A549 (cell line): ENCODE results near the gene OR1E2. TPM values are rescaled to one million over a fixed set of nuclear protein-coding genes. Genes with fewer than 3 reads are reported as not detected.

Experiments used
- ATAC-seq, 2 experiments: fragments of 200-7000 bp in 1 of 2; fragments of >200 bp in 1 of 2; cut with Nextera tagmentation in 1 of 2; cut with Tn5 transposase in 1 of 2; 3 replicates each; pipeline versions ENCODE4 v1.8.0 to v1.9.1; 2018 to 2020; ENCODE audit warnings: mild to moderate bottlenecking in 1 of 2, moderate library complexity in 1 of 2
- CTCF ChIA-PET: fragments of 300-600 bp; sonication (Branson Sonifier 250); formaldehyde crosslinking; extraction: SDS; loops from one replicate; lab custom pipeline; 2021; ENCODE audit warnings: antibody characterized with exemption, inconsistent platforms; lab: Yijun Ruan, JAX
- POLR2A ChIA-PET: fragments of 350-600 bp; formaldehyde crosslinking; extraction: SDS; loops from one replicate; lab custom pipeline; 2021; ENCODE audit warnings: antibody characterized with exemption, inconsistent platforms; lab: Yijun Ruan, JAX
- DNase-seq, 2 experiments: peaks; one replicate each; pipeline versions ENCODE4 v3.0.0 to v3.0.0-alpha.2; 2011 to 2016; ENCODE audit warnings: low read depth in 1 of 2, low spot score in 1 of 2
- FAIRE-seq: peaks from 2 replicates; lab custom pipeline; 2011; peaks lifted over from hg19 to GRCh38; lab: Jason Lieb, UNC
- H3K27ac ChIP-seq, 2 experiments: fragments of >200 bp; sonication (Bioruptor Twin); formaldehyde crosslinking; 3 replicates each; pipeline ENCODE4 v1.5.1; 2016 to 2017
- H3K4me1 ChIP-seq: fragments of >200 bp; sonication (Bioruptor Twin); formaldehyde crosslinking; 3 replicates; pipeline ENCODE4 v1.6.1; 2016
- H3K4me2 ChIP-seq: fragments of >200 bp; sonication (Bioruptor Twin); formaldehyde crosslinking; 3 replicates; pipeline ENCODE4 v1.6.1; 2016
- H3K4me3 ChIP-seq: fragments of >200 bp; sonication (Bioruptor Twin); formaldehyde crosslinking; 3 replicates; pipeline ENCODE4 v1.5.1; 2016
- H3K9me3 ChIP-seq: fragments of >200 bp; sonication (Bioruptor Twin); formaldehyde crosslinking; 3 replicates; pipeline ENCODE4 v1.6.1; 2016
- CHD2 ChIP-seq: fragments of 150-350 bp; IDR thresholded peaks from 2 replicates; pipeline ENCODE4 v1.6.1; 2014; ENCODE audit warnings: low read length; ENCODE audit not compliant: partially characterized antibody
- CHD4 ChIP-seq: fragments of 200-600 bp; sonication (generic); IDR thresholded peaks from 2 replicates; pipeline ENCODE4 v1.6.1; 2016; ENCODE audit warnings: antibody characterized with exemption, mild to moderate bottlenecking, borderline replicate concordance
- ESRRA ChIP-seq: fragments of 150-350 bp; IDR thresholded peaks from 2 replicates; pipeline ENCODE4 v1.6.1; 2014; ENCODE audit warnings: mild to moderate bottlenecking, low read length, borderline replicate concordance
- GATA3 ChIP-seq: IDR thresholded peaks from 2 replicates; pipeline ENCODE4 v1.6.1; 2012; ENCODE audit warnings: borderline replicate concordance
- HEYL ChIP-seq: fragments of 250-450 bp; sonication (Bioruptor Pico); IDR thresholded peaks from 2 replicates; pipeline ENCODE4 v1.8.0; 2021; ENCODE audit warnings: mild to moderate bottlenecking, moderate library complexity
- JUN ChIP-seq, 2 experiments: fragments of >200 bp; sonication (Bioruptor Twin); formaldehyde crosslinking; IDR thresholded peaks; 2 replicates in 1 of 2; 3 replicates in 1 of 2; pipeline ENCODE4 v1.6.1; 2016 to 2017
- JUNB ChIP-seq: fragments of >200 bp; sonication (Bioruptor Twin); formaldehyde crosslinking; IDR thresholded peaks from 2 replicates; pipeline ENCODE4 v1.6.1; 2016
- NR3C1 ChIP-seq: fragments of >200 bp; sonication (Bioruptor Twin); formaldehyde crosslinking; IDR thresholded peaks from 3 replicates; pipeline ENCODE4 v1.6.1; 2017
- PHF8 ChIP-seq: fragments of 200-600 bp; sonication (generic); IDR thresholded peaks from 2 replicates; pipeline ENCODE4 v1.6.1; 2016; ENCODE audit warnings: low read depth, mild to moderate bottlenecking, antibody characterized with exemption, moderate library complexity, borderline replicate concordance
- RAD21 ChIP-seq, 2 experiments: fragments of >200 bp in 1 of 2; sonication (Bioruptor Twin) in 1 of 2; formaldehyde crosslinking in 1 of 2; IDR thresholded peaks in 1 of 2; conservative IDR thresholded peaks in 1 of 2; 2 replicates in 1 of 2; 3 replicates in 1 of 2; pipeline ENCODE4 v1.6.1; 2012 to 2018; ENCODE audit warnings: inconsistent platforms in 1 of 2
- SMC3 ChIP-seq: fragments of >200 bp; sonication (Bioruptor Twin); formaldehyde crosslinking; IDR thresholded peaks from 3 replicates; pipeline ENCODE4 v1.6.1; 2018; ENCODE audit warnings: inconsistent platforms
- TFCP2L1 ChIP-seq: fragments of 250-450 bp; sonication (Bioruptor Pico); IDR thresholded peaks from 2 replicates; pipeline ENCODE4 v1.5.0; 2021; ENCODE audit warnings: mild to moderate bottlenecking
- ZC3H11A ChIP-seq: fragments of 450-650 bp; IDR thresholded peaks from 2 replicates; pipeline ENCODE4 v1.6.1; 2014; ENCODE audit warnings: antibody characterized with exemption, mild to moderate bottlenecking
- WGBS: methylation state at CpG from one replicate; pipeline ENCODE4 v1.1.6; 2017; ENCODE audit errors: missing lambda C conversion rate; 5-methylcytosine and 5-hydroxymethylcytosine counted together
- polyA plus RNA-seq, 4 experiments: library from polyadenylated mRNA; depleted of rRNA in 3 of 4; stranded (reverse); fragments of >200 nt; fragmentation: RNase III in 1 of 4; extraction: RNeasy Plus Mini Kit Qiagen cat#74134 plus additional on column Dnase treatment in 1 of 4; gene quantifications; 2 replicates in 3 of 4; 3 replicates in 1 of 4; pipeline ENCODE4 v1.2.3, GENCODE V29; 2011 to 2017
- TF ChIP-seq, protein P1 (sequence below): fragments of 250-450 bp; sonication (Bioruptor Pico); IDR thresholded peaks from 2 replicates; pipeline ENCODE4 v1.5.0; 2021; ENCODE audit warnings: mild to moderate bottlenecking, moderate library complexity, borderline replicate concordance
- TF ChIP-seq, protein P2 (sequence below): fragments of 250-450 bp; sonication (Bioruptor Pico); IDR thresholded peaks from 2 replicates; pipeline ENCODE4 v1.5.0; 2020; ENCODE audit warnings: low read depth, mild to moderate bottlenecking, moderate library complexity
- TF ChIP-seq, protein P3 (sequence below): IDR thresholded peaks from 2 replicates; pipeline ENCODE4 v1.6.1; 2012
- TF ChIP-seq, protein P4 (sequence below): fragments of 200-600 bp; sonication (generic); IDR thresholded peaks from 2 replicates; pipeline ENCODE4 v1.6.1; 2016; ENCODE audit warnings: antibody characterized with exemption, mild to moderate bottlenecking, moderate library complexity
- TF ChIP-seq, protein P5 (sequence below): fragments of >200 bp; sonication (Bioruptor Twin); formaldehyde crosslinking; IDR thresholded peaks from 3 replicates; pipeline ENCODE4 v1.5.1; 2016

OR1E2 gene
- polyA plus RNA-seq, 2 of the 4 experiments (the other 2 are of a cell fraction), result not detected

DNA sequence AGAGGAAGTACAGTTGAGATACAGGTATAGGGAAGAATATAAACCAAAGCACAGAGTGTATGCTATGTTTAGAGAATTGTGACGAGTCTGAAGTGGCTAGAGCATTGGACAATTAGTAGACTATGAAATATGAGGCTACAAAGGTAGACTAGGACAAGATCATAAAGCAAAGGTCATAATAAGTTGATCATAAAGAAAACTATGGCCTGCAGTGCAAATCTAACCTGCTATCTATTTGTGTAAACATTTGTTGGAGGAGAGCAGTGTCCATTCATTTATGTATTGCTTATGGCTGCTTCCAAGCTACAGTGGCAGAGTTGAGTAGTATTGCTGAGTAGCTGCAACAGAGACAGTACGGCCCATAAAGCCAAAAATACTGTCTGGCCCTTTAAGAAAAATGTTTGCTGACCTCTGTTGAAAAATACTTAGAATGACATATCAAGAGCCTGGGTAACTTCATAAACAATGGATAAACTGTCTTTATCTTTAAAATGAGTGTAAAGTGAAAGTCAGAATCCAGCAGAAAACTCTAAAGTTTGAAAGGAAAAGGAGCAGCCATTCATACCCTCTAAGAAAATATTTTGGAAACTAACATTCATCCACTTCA lies 14.5 kb upstream of the OR1E2 start:
- ATAC-seq (peak; percentile 56 to 60; a peak in 4 of 6 replicates), FAIRE-seq (peak; percentile 43), DNase-seq (peak in 1 of 2 experiments; percentile 5)
- WGBS, result 17% methylated on average over 2 of the region's 2 CpGs
- Histone ChIP-seq H3K9me3 (no peaks in the 10 kb centered on the region), H3K4me3 (no peak overlapping the region), H3K4me1 (no peaks in the 10 kb centered on the region), H3K27ac (no peak overlapping the region), H3K4me2 (no peak overlapping the region)
- CTCF ChIA-PET, result no interaction called here
- POLR2A ChIA-PET, result no interaction called here
- TF ChIP-seq CHD2 (no peak), GATA3 (no peak), ZC3H11A (no peak), TFCP2L1 (CRISPR knock-in tag) (no peak), SMC3 (no peak), PHF8 (no peak), JUN (IDR thresholded peaks at IDR 0.05) (no peak), ESRRA (no peak), HEYL (CRISPR knock-in tag) (no peak), JUNB (no peak), NR3C1 (no peak), CHD4 (no peak)
- TF ChIP-seq, protein P1, sequence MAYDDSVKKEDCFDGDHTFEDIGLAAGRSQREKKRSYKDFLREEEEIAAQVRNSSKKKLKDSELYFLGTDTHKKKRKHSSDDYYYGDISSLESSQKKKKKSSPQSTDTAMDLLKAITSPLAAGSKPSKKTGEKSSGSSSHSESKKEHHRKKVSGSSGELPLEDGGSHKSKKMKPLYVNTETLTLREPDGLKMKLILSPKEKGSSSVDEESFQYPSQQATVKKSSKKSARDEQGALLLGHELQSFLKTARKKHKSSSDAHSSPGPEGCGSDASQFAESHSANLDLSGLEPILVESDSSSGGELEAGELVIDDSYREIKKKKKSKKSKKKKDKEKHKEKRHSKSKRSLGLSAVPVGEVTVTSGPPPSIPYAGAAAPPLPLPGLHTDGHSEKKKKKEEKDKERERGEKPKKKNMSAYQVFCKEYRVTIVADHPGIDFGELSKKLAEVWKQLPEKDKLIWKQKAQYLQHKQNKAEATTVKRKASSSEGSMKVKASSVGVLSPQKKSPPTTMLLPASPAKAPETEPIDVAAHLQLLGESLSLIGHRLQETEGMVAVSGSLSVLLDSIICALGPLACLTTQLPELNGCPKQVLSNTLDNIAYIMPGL (CRISPR knock-in tag), result no peak
- TF ChIP-seq, protein P2, sequence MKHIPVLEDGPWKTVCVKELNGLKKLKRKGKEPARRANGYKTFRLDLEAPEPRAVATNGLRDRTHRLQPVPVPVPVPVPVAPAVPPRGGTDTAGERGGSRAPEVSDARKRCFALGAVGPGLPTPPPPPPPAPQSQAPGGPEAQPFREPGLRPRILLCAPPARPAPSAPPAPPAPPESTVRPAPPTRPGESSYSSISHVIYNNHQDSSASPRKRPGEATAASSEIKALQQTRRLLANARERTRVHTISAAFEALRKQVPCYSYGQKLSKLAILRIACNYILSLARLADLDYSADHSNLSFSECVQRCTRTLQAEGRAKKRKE (CRISPR knock-in tag), result no peak
- TF ChIP-seq, protein P3, sequence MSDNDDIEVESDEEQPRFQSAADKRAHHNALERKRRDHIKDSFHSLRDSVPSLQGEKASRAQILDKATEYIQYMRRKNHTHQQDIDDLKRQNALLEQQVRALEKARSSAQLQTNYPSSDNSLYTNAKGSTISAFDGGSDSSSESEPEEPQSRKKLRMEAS, result no peak

DNA sequence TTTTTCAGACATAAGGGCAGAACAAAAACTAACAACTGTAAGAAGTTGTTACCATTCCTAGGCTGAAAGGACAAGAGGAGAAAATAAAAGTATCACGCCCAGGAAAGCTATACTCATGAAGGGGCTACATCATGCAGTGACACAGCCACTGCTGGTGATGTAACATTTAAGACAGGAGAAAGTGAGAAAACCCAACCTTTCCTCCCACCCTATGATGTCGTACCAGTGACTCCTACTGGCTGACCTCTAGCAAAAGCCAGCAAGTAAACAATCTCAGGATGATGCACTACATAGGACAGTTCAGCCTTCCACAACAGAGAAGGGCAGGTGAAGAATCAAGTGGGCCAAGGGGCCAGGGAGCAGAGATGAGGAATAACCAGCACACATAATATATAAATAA lies 14.0 kb upstream of the OR1E2 start:
- 31% methylated on average over 2 of the region's 2 CpGs for WGBS
- no peak overlapping the region for H3K4me2 ChIP-seq
- ChIA-PET POLR2A (no interaction called here), CTCF (no interaction called here)
- peak; percentile 71 to 80 for ATAC-seq
- H3K27ac ChIP-seq, result no peak overlapping the region
- peak in 1 of 2 experiments; percentile 52 for DNase-seq
- no peaks in the 10 kb centered on the region for H3K9me3 ChIP-seq
- TF ChIP-seq, protein P4, sequence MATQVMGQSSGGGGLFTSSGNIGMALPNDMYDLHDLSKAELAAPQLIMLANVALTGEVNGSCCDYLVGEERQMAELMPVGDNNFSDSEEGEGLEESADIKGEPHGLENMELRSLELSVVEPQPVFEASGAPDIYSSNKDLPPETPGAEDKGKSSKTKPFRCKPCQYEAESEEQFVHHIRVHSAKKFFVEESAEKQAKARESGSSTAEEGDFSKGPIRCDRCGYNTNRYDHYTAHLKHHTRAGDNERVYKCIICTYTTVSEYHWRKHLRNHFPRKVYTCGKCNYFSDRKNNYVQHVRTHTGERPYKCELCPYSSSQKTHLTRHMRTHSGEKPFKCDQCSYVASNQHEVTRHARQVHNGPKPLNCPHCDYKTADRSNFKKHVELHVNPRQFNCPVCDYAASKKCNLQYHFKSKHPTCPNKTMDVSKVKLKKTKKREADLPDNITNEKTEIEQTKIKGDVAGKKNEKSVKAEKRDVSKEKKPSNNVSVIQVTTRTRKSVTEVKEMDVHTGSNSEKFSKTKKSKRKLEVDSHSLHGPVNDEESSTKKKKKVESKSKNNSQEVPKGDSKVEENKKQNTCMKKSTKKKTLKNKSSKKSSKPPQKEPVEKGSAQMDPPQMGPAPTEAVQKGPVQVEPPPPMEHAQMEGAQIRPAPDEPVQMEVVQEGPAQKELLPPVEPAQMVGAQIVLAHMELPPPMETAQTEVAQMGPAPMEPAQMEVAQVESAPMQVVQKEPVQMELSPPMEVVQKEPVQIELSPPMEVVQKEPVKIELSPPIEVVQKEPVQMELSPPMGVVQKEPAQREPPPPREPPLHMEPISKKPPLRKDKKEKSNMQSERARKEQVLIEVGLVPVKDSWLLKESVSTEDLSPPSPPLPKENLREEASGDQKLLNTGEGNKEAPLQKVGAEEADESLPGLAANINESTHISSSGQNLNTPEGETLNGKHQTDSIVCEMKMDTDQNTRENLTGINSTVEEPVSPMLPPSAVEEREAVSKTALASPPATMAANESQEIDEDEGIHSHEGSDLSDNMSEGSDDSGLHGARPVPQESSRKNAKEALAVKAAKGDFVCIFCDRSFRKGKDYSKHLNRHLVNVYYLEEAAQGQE, result no peak
- peak; percentile 33 to 58; a peak in 2 of 5 replicates for TF ChIP-seq RAD21 (conservative IDR thresholded peaks at IDR 0.05 in 1 of 2, IDR thresholded peaks at IDR 0.05 in 1 of 2)
- TF ChIP-seq, protein P5, sequence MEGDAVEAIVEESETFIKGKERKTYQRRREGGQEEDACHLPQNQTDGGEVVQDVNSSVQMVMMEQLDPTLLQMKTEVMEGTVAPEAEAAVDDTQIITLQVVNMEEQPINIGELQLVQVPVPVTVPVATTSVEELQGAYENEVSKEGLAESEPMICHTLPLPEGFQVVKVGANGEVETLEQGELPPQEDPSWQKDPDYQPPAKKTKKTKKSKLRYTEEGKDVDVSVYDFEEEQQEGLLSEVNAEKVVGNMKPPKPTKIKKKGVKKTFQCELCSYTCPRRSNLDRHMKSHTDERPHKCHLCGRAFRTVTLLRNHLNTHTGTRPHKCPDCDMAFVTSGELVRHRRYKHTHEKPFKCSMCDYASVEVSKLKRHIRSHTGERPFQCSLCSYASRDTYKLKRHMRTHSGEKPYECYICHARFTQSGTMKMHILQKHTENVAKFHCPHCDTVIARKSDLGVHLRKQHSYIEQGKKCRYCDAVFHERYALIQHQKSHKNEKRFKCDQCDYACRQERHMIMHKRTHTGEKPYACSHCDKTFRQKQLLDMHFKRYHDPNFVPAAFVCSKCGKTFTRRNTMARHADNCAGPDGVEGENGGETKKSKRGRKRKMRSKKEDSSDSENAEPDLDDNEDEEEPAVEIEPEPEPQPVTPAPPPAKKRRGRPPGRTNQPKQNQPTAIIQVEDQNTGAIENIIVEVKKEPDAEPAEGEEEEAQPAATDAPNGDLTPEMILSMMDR, result peak; percentile 15; the same call in 1 of the 3 replicates
- FAIRE-seq, result peak; percentile 59
- H3K4me1 ChIP-seq, result no peaks in the 10 kb centered on the region
- H3K4me3 ChIP-seq, result no peak overlapping the region
